ENCODE data around the gene FSIP1. TPM values are rescaled to one million over a fixed set of nuclear protein-coding genes. Genes with fewer than 3 reads are reported as not detected.

FSIP1 gene
- total RNA-seq, 2 donors from 2014 or later, result 0.77 to 1.7 TPM

GRCh38 chr15:39573844-39574243, 208.8 kb downstream of the FSIP1 start:
- H3K4me1 ChIP-seq (ENCODE audit: control insufficient read depth, insufficient read depth, low read length), result no peaks in the 10 kb centered on the region
- 83 to 97% methylated on average over 3 to 4 of the region's 4 CpGs for WGBS, 2 experiments (ENCODE audit: insufficient coverage in 1 of 2, insufficient read length in 1 of 2)
- no peaks in the 10 kb centered on the region for H3K9me3 ChIP-seq (ENCODE audit: control insufficient read depth, low read length)
- Mint-ChIP-seq H3K27ac (no peak overlapping the region), H3K4me1 (peaks cover 4% of the 10 kb centered on the region), H3K27me3 (ENCODE audit: insufficient read depth) (peaks cover 36% of the 10 kb centered on the region), H3K9me3 (no peaks in the 10 kb centered on the region), H3K36me3 (ENCODE audit: low read depth) (no peaks in the 10 kb centered on the region), H3K4me3 (no peak overlapping the region)
- H3K27ac ChIP-seq (ENCODE audit: low read depth, low read length), result no peak overlapping the region
- H3K4me3 ChIP-seq (ENCODE audit: low read length), result no peak overlapping the region
- no peaks in the 10 kb centered on the region for H3K27me3 ChIP-seq (ENCODE audit: control insufficient read depth, insufficient read depth, low read length, poor library complexity, severe bottlenecking)
- no peaks in the 10 kb centered on the region for H3K36me3 ChIP-seq (ENCODE audit: control insufficient read depth, insufficient read depth, low read length)
- DNase-seq, result no peak
- TF ChIP-seq, protein P1, sequence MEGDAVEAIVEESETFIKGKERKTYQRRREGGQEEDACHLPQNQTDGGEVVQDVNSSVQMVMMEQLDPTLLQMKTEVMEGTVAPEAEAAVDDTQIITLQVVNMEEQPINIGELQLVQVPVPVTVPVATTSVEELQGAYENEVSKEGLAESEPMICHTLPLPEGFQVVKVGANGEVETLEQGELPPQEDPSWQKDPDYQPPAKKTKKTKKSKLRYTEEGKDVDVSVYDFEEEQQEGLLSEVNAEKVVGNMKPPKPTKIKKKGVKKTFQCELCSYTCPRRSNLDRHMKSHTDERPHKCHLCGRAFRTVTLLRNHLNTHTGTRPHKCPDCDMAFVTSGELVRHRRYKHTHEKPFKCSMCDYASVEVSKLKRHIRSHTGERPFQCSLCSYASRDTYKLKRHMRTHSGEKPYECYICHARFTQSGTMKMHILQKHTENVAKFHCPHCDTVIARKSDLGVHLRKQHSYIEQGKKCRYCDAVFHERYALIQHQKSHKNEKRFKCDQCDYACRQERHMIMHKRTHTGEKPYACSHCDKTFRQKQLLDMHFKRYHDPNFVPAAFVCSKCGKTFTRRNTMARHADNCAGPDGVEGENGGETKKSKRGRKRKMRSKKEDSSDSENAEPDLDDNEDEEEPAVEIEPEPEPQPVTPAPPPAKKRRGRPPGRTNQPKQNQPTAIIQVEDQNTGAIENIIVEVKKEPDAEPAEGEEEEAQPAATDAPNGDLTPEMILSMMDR (conservative IDR thresholded peaks at IDR 0.05), result no peak
- no peak overlapping the region for H3K9ac ChIP-seq (ENCODE audit: extremely low read depth, low read length, poor library complexity, severe bottlenecking)

GRCh38 chr15:39573287-39573686, 209.4 kb downstream of the FSIP1 start:
- H3K27ac ChIP-seq (ENCODE audit: low read depth, low read length), result no peak overlapping the region
- Mint-ChIP-seq H3K9me3 (no peaks in the 10 kb centered on the region), H3K4me1 (no peaks in the 10 kb centered on the region), H3K36me3 (ENCODE audit: low read depth) (no peaks in the 10 kb centered on the region), H3K4me3 (no peak overlapping the region), H3K27me3 (ENCODE audit: insufficient read depth) (peaks cover 30% of the 10 kb centered on the region), H3K27ac (no peak overlapping the region)
- H3K27me3 ChIP-seq (ENCODE audit: control insufficient read depth, insufficient read depth, low read length, poor library complexity, severe bottlenecking), result no peaks in the 10 kb centered on the region
- H3K36me3 ChIP-seq (ENCODE audit: control insufficient read depth, insufficient read depth, low read length), result no peaks in the 10 kb centered on the region
- WGBS, 2 experiments (ENCODE audit: insufficient coverage in 1 of 2, insufficient read length in 1 of 2), result 86 to 97% methylated on average over 1 of the region's 2 CpGs
- TF ChIP-seq, protein P1 (conservative IDR thresholded peaks at IDR 0.05), result no peak
- no peak for DNase-seq
- H3K4me1 ChIP-seq (ENCODE audit: control insufficient read depth, insufficient read depth, low read length), result no peaks in the 10 kb centered on the region
- no peak overlapping the region for H3K9ac ChIP-seq (ENCODE audit: extremely low read depth, low read length, poor library complexity, severe bottlenecking)
- H3K4me3 ChIP-seq (ENCODE audit: low read length), result no peak overlapping the region
- no peaks in the 10 kb centered on the region for H3K9me3 ChIP-seq (ENCODE audit: control insufficient read depth, low read length)

- no peaks in the 10 kb centered on the region for H3K36me3 Mint-ChIP-seq (ENCODE audit: low read depth)
- no peaks in the 10 kb centered on the region for H3K27me3 Mint-ChIP-seq (ENCODE audit: insufficient read depth)
- Histone ChIP-seq H3K27ac (ENCODE audit: low read depth, low read length) (no peak overlapping the region), H3K36me3 (ENCODE audit: control insufficient read depth, insufficient read depth, low read length) (no peaks in the 10 kb centered on the region), H3K4me1 (ENCODE audit: control insufficient read depth, insufficient read depth, low read length) (no peaks in the 10 kb centered on the region), H3K9ac (ENCODE audit: extremely low read depth, low read length, poor library complexity, severe bottlenecking) (no peak overlapping the region), H3K4me3 (ENCODE audit: low read length) (no peak overlapping the region), H3K9me3 (ENCODE audit: control insufficient read depth, low read length) (no peaks in the 10 kb centered on the region), H3K27me3 (ENCODE audit: control insufficient read depth, insufficient read depth, low read length, poor library complexity, severe bottlenecking) (no peaks in the 10 kb centered on the region)
- no peaks in the 10 kb centered on the region for H3K9me3 Mint-ChIP-seq
- no peak for DNase-seq
- no peak overlapping the region for H3K4me3 Mint-ChIP-seq
- TF ChIP-seq, protein P1 (conservative IDR thresholded peaks at IDR 0.05), result no peak
- H3K4me1 Mint-ChIP-seq, result no peaks in the 10 kb centered on the region
- no peak overlapping the region for H3K27ac Mint-ChIP-seq
- 89 to 100% methylated on average over 2 of the region's 2 CpGs for WGBS, 2 experiments (ENCODE audit: insufficient coverage in 1 of 2, insufficient read length in 1 of 2)
Observed at GRCh38 chr15:39565851-39566250, 216.8 kb downstream of the FSIP1 start.
